SU-DHL-6 (cell line): ENCODE data around the gene ATP11A.

ENCODE experiments used
- EZH2phosphoT487 ChIP-seq: fragments of 200-600 bp; sonication (generic), shearing (Covaris generic); conservative IDR thresholded peaks from 2 replicates; pipeline ENCODE4 v1.6.1; 2018; ENCODE audit warnings: mild to moderate bottlenecking, antibody characterized with exemption, low read length, moderate library complexity, mixed read lengths
- TF ChIP-seq, protein P1 (sequence below): fragments of 200-600 bp; sonication (generic); IDR thresholded peaks from one replicate; pipeline ENCODE4 v1.5.1; 2017; ENCODE audit warnings: antibody characterized with exemption, mild to moderate bottlenecking, low read length, moderate library complexity; ENCODE audit not compliant: insufficient read depth, poor library complexity, severe bottlenecking

DNA sequence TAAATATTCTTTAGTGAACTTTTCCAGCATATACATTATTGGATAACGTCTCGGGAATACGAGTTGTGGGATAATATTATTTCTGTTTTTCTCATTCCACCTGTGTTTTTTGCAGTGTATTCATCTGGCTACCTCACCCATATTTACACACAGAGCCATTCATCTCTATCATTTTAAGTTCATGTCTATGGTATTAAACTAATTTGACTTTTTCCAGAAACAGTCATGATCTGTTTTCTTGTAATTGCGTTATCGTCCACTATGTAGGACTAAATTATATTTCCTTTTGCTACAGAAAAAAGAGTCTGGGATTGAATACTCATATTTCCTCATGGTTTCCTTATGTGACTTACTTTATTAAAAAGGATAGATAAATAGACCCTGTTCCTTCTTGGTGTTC, 2.7 kb downstream of the ATP11A start:
- TF ChIP-seq, protein P1, sequence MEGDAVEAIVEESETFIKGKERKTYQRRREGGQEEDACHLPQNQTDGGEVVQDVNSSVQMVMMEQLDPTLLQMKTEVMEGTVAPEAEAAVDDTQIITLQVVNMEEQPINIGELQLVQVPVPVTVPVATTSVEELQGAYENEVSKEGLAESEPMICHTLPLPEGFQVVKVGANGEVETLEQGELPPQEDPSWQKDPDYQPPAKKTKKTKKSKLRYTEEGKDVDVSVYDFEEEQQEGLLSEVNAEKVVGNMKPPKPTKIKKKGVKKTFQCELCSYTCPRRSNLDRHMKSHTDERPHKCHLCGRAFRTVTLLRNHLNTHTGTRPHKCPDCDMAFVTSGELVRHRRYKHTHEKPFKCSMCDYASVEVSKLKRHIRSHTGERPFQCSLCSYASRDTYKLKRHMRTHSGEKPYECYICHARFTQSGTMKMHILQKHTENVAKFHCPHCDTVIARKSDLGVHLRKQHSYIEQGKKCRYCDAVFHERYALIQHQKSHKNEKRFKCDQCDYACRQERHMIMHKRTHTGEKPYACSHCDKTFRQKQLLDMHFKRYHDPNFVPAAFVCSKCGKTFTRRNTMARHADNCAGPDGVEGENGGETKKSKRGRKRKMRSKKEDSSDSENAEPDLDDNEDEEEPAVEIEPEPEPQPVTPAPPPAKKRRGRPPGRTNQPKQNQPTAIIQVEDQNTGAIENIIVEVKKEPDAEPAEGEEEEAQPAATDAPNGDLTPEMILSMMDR = no peak
- TF ChIP-seq EZH2phosphoT487 = no peak
